Gastrocnemius medialis (tissue), 4 donors: ENCODE measurements around the gene PLCB3. TPM values are rescaled to one million over a fixed set of nuclear protein-coding genes. Genes with fewer than 3 reads are reported as not detected.

Experiments
- ATAC-seq, 2 donors: fragments of 150-250 bp; one replicate each; pipeline ENCODE4 v1.9.1; 2016
- DNase-seq, 2 donors: peaks; one replicate each; pipeline ENCODE4 v3.0.0-alpha.2; 2019
- H3K27ac ChIP-seq, 4 donors: fragments of 200-600 bp; sonication (generic); 1 replicate in 1 of 4; 2 replicates in 3 of 4; pipeline ENCODE4 v1.5.1; 2016 to 2018; ENCODE audit warnings: mild to moderate bottlenecking in 2 of 4, moderate library complexity in 1 of 4
- H3K27me3 ChIP-seq, 3 donors: fragments of 200-600 bp; sonication (generic) in 2 of 3; 1 replicate in 1 of 3; 2 replicates in 2 of 3; pipeline versions ENCODE4 v1.5.1 to v1.6.0; 2016 to 2019; ENCODE audit warnings: mild to moderate bottlenecking in 1 of 3, moderate library complexity in 1 of 3
- H3K36me3 ChIP-seq, 2 donors: fragments of 200-600 bp; sonication (generic) in 1 of 2; one replicate each; pipeline ENCODE4 v1.5.1; 2017 to 2018
- H3K4me1 ChIP-seq, 2 donors: fragments of 200-600 bp; sonication (generic) in 1 of 2; one replicate each; pipeline ENCODE4 v1.5.1; 2016 to 2017; ENCODE audit warnings: mild to moderate bottlenecking in 2 of 2
- H3K4me3 ChIP-seq, 4 donors: fragments of 200-600 bp; sonication (generic) in 3 of 4; 1 replicate in 1 of 4; 2 replicates in 3 of 4; pipeline ENCODE4 v1.5.1; 2016 to 2019; ENCODE audit warnings: mild to moderate bottlenecking in 2 of 4
- H3K9me3 ChIP-seq, 3 donors: fragments of 200-600 bp; sonication (generic) in 2 of 3; 1 replicate in 1 of 3; 2 replicates in 2 of 3; pipeline ENCODE4 v1.5.1; 2016 to 2019
- CTCF ChIP-seq, 5 experiments: fragments of 450-650 bp in 3 of 5; fragments of 200-600 bp in 2 of 5; sonication (generic) in 2 of 5; IDR thresholded peaks in 4 of 5; conservative IDR thresholded peaks in 1 of 5; 1 replicate in 4 of 5; 2 replicates in 1 of 5; pipeline ENCODE4 v1.5.1; 2016 to 2019; ENCODE audit warnings: antibody characterized with exemption in 5 of 5, mild to moderate bottlenecking in 3 of 5, moderate library complexity in 3 of 5
- POLR2A ChIP-seq, 2 donors: fragments of 450-650 bp; IDR thresholded peaks; one replicate each; pipeline ENCODE4 v1.6.1; 2017; ENCODE audit warnings: antibody characterized with exemption in 2 of 2, mild to moderate bottlenecking in 2 of 2, moderate library complexity in 2 of 2
- in situ Hi-C, 4 donors: fragments of 200-750 bp; cut with MboI; loops; one replicate each; pipeline versions ENCODE4 v1.15.0 to v1.8.0; 2017; ENCODE audit warnings: low sequenced_read_pairs in 4 of 4
- intact Hi-C: fragments of 100-400 bp; cut with DNase I; formaldehyde crosslinking; loops from one replicate; pipeline ENCODE4 v1.15.1; 2023; ENCODE audit warnings: low total_unique reads
- total RNA-seq, 4 donors: library from RNA; depleted of rRNA; stranded (reverse); fragments of >200 nt; gene quantifications; one replicate each; pipeline versions ENCODE4 v1.1.0 to v1.2.3, GENCODE V29; 2016

The PLCB3 gene
- total RNA-seq, 4 donors from 2014 or later, result 4.7 to 9.7 (median 6.2) TPM

DNA sequence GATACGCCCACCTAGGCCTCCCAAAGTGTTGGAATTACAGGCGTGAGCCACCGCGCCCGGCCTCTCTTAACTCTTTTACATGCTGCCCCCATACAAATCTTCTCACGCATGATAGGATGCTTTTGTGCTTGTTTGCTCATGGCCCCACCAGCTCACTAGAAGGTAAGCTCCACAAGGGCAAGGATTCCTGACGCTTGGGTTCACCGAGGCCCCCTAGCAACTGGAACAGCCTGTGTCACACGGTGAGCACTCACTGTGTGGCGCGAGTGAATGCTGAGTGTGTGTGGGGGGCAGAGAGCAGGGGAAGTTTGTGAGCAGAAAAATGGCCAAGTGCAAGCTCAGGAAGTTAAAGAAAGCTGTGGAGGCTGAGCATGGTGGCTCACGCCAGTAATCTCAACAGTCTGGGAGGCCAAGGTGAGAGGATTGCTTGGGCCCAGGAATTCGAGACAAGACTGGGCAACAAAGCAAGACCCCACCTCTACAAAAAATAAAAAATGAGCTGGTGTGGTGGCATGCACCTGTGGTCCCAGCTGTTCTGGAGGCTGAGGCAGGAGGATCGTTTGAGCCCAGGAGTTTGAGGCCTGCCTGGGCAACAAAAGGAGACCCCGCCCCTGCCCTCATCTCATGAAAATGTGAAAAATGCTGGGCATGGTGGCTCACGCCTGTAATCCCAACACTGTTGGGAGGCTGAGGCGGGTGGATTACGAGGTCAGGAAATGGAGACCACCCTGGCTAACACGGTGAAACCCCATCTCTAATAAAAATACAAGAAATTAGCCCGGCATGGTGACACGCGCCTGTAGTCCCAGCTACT is 30.8 kb downstream of the PLCB3 start:
- Histone ChIP-seq H3K36me3 (peaks cover 0 to 11% of the 10 kb centered on the region in 2 donors), H3K27ac (no peak overlapping the region), H3K27me3 (no peaks in the 10 kb centered on the region), H3K4me3 (no peak overlapping the region), H3K4me1 (peaks cover 22 to 25% of the 10 kb centered on the region in 2 donors), H3K9me3 (no peaks in the 10 kb centered on the region)
- intact Hi-C loops (no loop called here), in situ Hi-C loops (no loop called here)
- DNase-seq (no peak), ATAC-seq (no peak)
- TF ChIP-seq CTCF (IDR thresholded peaks at IDR 0.05 in 4 of 5, conservative IDR thresholded peaks at IDR 0.05 in 1 of 5) (no peak), POLR2A (IDR thresholded peaks at IDR 0.05) (no peak)

- DNase-seq (no peak), ATAC-seq (no peak)
- intact Hi-C loops (no loop called here), in situ Hi-C loops (no loop called here)
- TF ChIP-seq POLR2A (IDR thresholded peaks at IDR 0.05), result no peak
- no peak for TF ChIP-seq CTCF (IDR thresholded peaks at IDR 0.05 in 4 of 5, conservative IDR thresholded peaks at IDR 0.05 in 1 of 5)
- no peak overlapping the region for H3K4me3 ChIP-seq
- no peaks in the 10 kb centered on the region for H3K27me3 ChIP-seq
- no peak overlapping the region for H3K27ac ChIP-seq
- peaks cover 0 to 6% of the 10 kb centered on the region in 2 donors for H3K36me3 ChIP-seq
- H3K4me1 ChIP-seq, result peaks cover 22 to 25% of the 10 kb centered on the region in 2 donors
- no peaks in the 10 kb centered on the region for H3K9me3 ChIP-seq
Measured at GRCh38 chr11:64283092-64283491, 31.8 kb downstream of the PLCB3 start.

- Histone ChIP-seq H3K27me3 (no peaks in the 10 kb centered on the region), H3K4me1 (peaks cover 22 to 25% of the 10 kb centered on the region in 2 donors), H3K36me3 (peaks cover 0 to 5% of the 10 kb centered on the region in 2 donors), H3K27ac (peak within 1 kb of the TSS; percentile 90 to 97 (median 94)), H3K9me3 (no peaks in the 10 kb centered on the region), H3K4me3 (peak within 1 kb of the TSS; percentile 84 to 97 (median 90))
- ATAC-seq (peak; percentile 87), DNase-seq (peak; percentile 94 to 95)
- TF ChIP-seq POLR2A (IDR thresholded peaks at IDR 0.05) (peak; percentile 80 to 81), CTCF (IDR thresholded peaks at IDR 0.05 in 4 of 5, conservative IDR thresholded peaks at IDR 0.05 in 1 of 5) (no peak)
- intact Hi-C loops (loop anchor here (1.0 kb wide), 1 partner anchor 14 kb away; no protein-coding TSS in a partner anchor), in situ Hi-C loops (no loop called here)
Measured at GRCh38 chr11:64284048-64284961, 33.0 kb downstream of the PLCB3 start, which contains the start of gene BAD. BAD (minus strand) TSS chr11:64284665; CDS start chr11:64284368, 297 bp downstream.

- Histone ChIP-seq H3K36me3 (peaks cover 0 to 5% of the 10 kb centered on the region in 2 donors), H3K27ac (peak within 1 kb of the TSS; percentile 90 to 97 (median 94)), H3K27me3 (no peaks in the 10 kb centered on the region), H3K4me3 (peak within 1 kb of the TSS; percentile 84 to 97 (median 90)), H3K9me3 (no peaks in the 10 kb centered on the region), H3K4me1 (peaks cover 22 to 25% of the 10 kb centered on the region in 2 donors)
- DNase-seq (peak; percentile 71 to 75), ATAC-seq (peak; percentile 76 to 84)
- in situ Hi-C loops (no loop called here), intact Hi-C loops (loop anchor here (1.0 kb wide), 2 partner anchors 14 to 15 kb away; no protein-coding TSS in a partner anchor)
- TF ChIP-seq POLR2A (IDR thresholded peaks at IDR 0.05), result peak; percentile 41 to 43
- no peak for TF ChIP-seq CTCF (IDR thresholded peaks at IDR 0.05 in 4 of 5, conservative IDR thresholded peaks at IDR 0.05 in 1 of 5)
Measured at GRCh38 chr11:64284962-64285884, 33.9 kb downstream of the PLCB3 start, which contains the start of gene GPR137. GPR137 (plus strand) TSS chr11:64285848; CDS start chr11:64286525, 677 bp downstream.
